HG03342 (cell line): Measurements from ENCODE around the gene FER.
"Not testable (repeated sequence)": the region's sequence is repeated elsewhere in the genome, so short reads cannot be mapped to it uniquely, and the experiment has no call there.

Source experiments
- ATAC-seq: cut with Tn5 transposase; IDR thresholded peaks from one replicate; pipeline ENCODE4 v1.9.1; 2021; ENCODE audit warnings: mild to moderate bottlenecking, moderate library complexity; ENCODE audit not compliant: unreplicated experiment

Gene FER

DNA sequence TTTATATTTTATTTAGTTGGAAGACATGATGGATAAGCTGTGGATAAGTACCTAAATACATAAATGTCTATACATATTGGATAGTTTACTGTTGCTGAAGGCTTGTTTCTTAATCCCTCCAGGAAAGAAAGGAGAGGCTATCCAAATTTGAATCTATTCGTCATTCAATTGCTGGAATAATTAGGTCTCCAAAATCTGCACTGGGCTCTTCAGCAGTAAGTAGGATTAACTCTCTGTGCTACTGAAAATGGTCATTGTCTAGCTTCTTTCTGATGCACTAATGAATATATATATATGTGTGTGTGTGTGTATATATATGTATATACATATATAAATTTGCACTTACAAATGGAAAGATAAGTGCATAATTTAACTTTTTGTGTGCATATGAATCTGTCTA, 198.3 kb downstream of the FER start:
- ATAC-seq: no peak

DNA sequence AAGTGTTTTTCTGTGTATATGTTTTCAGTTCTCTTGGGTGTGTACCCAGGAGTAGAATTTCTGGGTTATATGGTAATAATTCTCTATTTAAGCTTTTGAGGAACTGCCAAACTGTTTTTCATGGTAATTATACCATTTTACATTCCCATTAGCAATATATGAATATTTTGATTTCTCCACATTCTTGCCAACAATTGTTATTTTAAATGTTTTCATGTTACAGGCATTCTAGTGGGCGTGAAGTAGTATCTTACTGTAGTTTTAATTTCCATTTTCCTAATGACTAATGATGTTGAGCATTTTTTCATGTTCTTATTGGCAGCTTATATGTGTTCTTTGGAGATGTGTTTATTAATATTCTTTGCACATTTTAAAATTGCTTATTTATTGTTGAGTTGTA, 199.5 kb downstream of the FER start:
- ATAC-seq: no peak

DNA sequence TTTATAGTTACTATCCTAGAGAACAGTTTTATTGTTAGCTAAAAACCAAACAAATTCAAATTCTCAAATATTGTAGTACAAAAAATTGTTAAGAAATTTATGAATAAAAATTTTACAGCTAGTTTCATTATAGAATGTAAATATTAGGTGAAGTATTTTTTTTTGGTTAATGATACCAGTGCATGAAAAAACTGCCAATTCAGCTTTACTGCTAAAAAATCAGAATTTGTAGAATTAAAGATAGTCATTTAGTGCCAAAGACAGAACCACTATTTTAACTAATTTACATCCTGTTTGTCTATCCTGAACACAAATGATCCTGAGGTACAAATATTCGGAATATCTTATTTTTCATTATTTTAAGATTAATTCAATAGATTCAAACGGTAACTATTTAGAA, 202.6 kb downstream of the FER start:
- ATAC-seq: no peak

DNA sequence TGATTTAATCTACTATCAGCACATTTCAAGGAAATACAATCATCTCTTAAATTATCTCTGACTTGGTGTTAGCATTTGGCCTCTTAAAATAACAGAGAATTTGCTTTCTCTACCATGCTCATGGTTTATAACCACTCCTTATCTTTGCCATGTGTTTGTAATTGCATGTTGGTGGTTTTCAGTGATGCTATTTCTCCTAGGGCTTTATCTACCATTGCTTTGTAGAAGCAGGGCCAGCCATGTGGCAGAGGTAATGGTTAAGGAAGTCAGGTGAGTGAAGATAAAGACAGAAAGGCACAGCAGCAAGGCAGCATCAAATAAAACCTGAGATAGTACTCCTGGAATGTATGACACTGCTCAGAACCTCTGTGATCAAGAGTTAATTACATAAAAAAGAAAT, 206.2 kb downstream of the FER start:
- ATAC-seq: no peak

DNA sequence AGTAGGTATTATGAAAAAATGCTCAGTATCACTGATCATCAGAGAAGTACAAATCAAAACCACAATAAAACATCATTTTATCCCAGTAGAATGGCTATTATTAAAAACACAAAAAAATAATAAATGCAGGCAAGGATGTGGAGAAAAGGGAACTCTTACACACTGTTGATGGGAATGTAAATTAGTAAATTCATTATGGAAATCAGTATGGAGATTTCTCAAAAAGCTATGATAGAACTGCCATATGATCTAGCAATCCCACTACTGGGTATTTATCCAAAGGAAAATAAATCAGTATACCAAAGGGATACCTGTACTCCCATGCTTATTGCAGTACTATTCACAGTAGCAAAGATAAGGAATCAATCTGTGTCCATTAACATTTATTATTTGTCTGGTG, 209.6 kb downstream of the FER start:
- no peak for ATAC-seq

DNA sequence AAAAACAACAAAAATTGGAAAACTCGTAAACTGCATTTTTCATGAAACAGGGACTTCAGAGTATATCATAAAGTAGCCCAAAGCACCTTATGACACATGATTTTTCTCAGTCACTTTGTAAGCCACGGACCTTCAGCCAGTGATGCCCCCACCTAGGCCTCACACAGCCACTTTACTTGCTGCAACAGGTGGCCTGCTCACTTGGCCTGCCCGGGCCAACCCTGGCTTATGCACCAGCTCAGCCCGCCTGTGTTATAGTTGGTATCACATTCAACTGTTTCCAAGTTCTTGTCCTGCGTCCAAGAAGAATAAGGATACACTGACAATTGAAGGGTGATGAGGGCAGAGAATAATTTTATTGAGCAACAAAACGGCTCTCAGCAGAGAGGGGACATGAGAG, 219.2 kb downstream of the FER start:
- ATAC-seq: no peak

DNA sequence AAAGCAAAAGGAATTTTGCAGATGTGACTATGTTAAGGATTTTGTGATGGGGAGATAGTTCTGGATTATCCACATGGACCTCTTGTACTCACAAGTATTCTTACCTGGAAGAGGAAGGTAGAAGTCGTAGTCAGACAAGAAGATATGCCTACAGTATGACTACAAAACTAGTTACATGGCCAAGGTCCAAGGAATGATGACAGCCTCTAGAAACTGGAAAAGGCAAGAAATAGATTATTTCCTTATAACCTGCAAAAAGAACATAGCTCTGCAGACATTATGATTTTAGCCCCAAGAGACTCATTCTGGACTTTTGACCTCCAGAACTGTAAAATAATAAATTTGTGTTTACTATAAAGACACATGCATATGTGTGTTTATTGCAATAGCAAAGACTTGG, 226.9 kb downstream of the FER start:
- no peak for ATAC-seq

DNA sequence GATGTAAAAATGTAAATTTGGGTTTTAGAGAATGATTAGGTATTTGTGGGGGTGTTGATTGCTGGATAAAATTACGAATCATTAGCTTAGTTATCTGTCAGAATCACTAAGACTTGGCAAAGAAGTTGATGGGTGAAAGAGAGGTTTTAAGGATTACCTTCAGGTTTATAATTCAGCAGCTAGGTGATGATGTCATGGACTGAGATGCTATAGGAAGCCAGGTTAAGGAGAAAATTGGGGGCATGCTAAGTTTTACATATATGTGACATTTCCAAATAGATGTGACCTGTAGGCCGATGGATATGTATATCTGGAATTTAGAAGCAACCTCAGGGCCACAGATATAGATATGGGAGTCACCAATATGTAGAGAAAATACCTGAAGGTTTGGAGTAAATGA, 228.0 kb downstream of the FER start:
- no peak for ATAC-seq

DNA sequence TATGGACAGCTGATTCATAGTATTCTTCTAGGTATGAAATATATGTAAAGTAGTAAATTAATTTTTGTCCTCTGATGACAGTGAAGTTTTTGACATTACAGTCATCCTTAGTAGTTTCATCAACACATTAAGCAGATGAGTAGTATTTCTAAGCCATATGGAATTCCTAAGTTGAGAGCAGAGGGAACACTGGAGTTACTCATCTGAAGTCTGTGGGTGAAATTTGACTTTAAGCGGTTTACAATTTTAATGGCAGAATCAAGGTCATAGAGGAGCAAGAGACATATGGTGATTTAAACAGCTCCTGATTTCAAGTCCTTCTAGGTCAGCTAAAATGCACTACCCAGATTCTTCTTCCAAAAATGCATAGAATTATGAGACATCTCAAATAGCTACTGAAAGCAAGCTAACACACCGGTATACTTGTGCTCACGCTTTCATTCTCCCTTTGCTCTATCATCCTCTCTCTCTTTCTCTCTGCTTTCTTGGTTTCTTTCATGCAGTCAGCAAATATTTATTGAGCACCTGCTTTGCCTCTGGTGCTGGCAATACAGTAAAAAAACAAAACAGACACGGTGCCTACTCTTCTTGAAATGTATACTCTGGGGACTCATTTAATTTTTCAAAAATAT, 235.9 kb downstream of the FER start:
- no peak for ATAC-seq

DNA sequence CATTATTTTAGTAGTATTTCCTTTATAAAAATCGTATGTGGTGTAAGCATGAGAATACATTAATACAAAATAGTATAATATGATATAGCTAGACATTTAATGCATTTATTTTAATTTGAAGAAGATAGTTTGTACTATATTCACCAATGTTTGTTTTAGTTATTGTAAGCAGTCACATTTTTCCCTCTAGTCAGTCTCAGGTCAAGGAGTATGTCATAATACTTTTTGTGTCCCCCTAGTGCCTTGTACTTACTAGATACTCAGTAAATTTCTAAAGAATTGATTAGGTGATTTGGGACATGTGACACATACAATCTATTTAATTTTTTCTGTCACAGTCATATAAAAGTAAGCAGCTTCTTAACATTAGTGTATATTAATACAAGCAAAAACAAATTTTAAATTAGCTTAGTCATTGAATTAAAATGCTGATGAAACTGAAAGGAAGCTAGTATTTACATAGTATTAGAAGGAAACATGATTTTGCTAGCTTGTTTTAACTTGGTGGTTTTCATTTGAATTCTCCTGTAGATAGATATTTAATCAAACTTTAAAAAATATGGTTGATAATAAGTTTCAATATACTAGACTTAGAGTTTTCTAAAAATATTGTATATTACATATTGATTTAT, 242.2 kb downstream of the FER start:
- ATAC-seq: no peak

DNA sequence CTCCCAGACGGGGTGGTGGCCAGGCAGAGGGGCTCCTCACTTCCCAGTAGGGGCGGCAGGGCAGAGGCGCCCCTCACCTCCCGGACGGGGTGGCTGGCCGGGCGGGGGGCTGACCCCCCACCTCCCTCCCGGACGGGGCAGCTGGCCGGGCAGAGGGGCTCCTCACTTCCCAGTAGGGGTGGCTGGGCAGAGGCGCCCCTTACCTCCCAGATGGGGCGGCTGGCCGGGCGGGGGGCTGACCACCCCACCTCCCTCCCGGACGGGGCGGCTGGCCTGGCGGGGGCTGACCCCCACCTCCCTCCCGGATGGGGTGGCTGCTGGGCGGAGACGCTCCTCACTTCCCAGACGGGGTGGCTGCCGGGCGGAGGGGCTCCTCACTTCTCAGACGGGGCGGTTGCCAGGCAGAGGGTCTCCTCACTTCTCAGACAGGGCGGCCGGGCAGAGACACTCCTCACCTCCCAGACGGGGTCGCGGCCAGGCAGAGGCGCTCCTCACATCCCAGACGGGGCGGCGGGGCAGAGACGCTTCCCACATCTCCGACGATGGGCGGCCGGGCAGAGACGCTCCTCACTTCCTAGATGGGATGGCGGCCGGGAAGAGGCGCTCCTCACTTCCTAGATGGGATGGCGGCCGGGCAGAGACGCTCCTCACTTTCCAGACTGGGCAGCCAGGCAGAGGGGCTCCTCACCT, 244.8 kb downstream of the FER start:
- ATAC-seq: not testable (repeated sequence)

DNA sequence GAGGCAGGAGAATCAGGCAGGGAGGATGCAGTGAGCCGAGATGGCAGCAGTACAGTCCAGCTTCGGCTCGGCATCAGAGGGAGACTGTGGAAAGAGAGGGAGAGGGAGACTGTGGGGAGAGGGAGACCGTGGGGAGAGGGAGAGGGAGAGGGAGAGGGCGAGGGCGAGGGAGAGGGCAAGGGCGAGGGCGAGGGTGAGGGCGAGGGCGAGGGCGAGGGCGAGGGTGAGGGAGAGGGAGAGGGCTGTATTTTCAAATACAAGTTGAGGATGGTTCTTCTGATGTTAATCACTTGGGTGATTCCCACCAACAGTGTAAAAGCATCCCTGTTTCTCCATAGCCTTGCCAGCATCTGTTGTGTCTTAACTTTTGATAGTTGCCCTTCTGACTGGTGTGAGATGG, 245.7 kb downstream of the FER start:
- not testable (repeated sequence) for ATAC-seq

DNA sequence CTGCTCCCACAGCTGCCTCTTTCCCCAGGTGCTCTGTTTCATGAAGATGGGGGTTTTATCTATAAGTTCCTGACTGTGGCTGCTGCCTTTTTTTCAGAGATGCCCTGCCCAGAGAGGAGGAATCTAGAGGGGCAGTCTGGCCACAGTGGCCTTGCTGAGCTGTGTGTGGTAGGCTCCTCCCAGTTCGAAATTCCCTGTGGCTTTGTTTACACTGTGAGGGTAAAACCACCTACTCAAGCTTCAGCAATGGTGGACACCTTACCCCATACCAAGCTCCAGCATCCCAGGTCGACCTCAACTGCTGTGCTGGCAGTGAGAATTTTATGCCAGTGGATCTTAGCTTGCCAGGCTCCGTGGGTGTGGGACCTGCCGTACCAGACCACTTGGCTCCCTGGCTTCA, 250.0 kb downstream of the FER start:
- ATAC-seq: no peak

DNA sequence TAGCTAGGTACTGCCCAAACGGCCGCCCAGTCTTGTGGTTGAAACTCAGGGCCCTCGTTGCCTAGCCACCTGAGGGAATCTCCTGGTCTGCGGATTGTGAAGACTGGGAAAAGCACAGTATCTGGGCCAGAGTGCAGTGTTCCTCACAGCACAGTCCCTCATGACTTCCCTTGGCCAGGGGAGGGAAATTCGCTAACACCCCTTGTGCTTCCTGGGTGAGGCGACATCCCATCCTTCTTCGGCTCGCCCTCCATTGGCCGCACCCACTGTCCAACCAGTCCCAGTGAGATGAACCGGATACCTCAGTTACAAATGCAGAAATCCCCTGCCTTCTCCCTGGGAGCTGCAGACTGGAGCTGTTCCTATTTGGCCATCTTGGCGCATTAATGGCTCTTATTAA, 250.5 kb downstream of the FER start:
- no peak for ATAC-seq

DNA sequence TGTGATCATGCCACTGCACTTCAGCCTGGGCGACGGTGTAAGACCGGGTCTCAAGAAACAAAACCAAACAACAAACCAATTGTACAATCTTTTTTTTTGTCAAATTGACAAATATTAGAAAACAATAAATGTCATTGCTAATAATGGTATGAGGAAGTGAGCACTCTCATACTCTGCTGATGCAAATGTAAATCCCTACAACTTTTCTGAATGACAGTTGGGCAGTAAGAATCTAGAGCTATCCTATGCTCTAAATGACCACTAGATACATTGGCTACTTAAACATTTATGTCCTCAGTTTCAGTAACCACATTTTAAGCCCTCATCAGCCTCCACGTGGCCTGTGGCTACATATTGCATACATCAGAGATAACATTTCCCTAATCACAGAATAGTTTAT, 256.2 kb downstream of the FER start:
- peak; percentile 72 for ATAC-seq

DNA sequence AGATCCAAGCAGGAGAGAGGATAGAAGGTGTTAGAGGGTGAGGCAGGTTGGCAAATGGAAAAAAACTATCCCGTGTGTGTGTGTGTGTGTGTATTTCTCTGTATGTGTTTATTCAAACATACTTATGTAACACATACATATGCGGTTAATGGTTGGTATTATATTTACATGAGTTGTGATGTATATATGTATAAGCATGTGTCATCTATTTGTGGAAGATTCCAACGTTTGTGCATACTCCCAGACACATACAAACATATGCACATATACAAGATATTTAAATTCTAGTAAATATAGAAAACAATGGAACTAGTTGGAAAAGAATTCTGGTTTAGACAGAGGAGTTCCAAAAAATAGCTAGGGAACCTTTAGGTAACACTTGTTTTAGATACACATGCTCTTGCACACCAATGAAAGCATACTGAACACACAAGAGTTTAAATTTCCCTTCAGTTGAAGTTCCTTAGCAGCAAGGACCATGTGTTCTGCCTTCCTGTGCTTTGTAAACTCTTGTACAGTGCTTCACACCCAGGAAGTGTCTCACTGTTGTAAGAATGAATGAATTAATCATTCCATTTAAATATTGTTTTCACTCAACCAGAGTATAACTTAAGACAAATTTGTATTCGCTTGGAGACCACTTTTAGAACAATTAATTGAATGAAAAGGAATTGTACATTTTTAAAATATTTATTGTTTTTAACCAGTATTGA, 257.8 kb downstream of the FER start:
- no peak for ATAC-seq

DNA sequence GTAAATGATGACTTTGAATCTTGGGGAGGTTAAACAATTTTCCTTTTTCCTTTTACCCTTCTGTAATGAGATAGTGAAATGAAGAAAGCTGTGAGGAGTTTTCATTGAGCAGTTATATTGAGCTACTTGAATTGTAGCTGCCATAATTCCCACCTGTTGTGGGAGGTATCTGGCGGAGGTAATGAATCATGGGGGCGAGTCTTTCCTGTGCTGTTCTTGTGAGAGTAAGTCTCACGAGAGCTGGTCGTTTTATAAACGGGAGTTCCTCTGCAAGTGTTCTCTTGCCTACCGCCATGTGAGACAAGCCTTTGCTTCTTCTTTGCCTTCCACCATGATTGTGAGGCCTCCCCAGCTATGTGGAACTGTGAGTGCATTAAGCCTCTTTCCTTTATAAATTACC, 258.4 kb downstream of the FER start:
- no peak for ATAC-seq

DNA sequence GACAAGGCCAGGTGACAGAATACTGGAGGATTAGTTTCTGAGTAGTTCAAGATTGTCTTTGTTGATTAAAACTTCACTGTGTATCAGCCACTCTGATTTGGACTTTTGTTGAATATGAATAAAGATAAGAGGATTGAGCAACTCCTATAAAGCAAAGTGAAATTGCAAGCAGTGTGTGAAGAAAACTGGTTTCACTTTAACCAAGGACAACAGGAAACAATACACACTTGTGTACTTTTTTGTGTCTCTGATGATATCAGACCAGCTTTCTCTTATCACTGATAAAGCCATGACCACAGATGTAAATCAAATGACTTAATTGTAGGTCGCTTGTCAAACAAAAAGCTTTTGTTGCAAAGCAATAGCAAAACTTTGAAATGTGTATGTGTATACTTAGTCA, 268.6 kb downstream of the FER start:
- ATAC-seq: no peak

DNA sequence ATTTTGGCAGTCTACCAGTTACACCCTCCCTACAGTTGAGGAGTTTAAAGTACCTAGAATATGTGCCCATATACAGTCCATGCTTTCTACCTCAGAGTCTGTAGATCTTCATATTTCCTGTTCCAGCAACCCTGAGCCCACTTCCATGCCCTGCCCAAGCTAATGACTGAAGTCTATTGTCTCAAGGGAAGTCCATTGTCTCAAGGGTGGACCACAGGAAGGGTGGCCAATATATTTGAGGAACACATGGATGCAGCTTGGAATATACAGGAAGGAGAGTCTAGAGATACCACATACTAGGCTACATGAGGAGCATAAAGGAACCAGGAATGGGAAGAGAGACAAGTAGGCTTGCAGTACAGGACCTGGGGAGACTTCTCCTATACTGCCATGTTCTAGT, 274.4 kb downstream of the FER start:
- ATAC-seq: no peak

DNA sequence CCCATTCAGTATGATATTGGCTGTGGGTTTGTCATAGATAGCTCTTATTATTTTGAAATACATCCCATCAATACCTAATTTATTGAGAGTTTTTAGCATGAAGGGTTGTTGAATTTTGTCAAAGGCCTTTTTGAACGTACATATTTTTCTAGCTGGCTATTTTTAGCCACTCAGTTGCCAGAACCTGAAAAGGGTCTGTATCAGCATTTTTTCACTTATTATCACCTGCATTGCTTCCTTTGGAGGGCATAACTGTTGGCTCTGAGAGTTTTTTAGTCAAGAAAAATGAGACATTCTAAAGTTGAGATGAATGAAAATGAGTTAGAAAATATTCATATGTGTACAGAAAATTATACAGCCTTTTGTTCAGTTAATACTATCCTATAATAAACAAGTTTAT, 278.0 kb downstream of the FER start:
- not testable (repeated sequence) for ATAC-seq

DNA sequence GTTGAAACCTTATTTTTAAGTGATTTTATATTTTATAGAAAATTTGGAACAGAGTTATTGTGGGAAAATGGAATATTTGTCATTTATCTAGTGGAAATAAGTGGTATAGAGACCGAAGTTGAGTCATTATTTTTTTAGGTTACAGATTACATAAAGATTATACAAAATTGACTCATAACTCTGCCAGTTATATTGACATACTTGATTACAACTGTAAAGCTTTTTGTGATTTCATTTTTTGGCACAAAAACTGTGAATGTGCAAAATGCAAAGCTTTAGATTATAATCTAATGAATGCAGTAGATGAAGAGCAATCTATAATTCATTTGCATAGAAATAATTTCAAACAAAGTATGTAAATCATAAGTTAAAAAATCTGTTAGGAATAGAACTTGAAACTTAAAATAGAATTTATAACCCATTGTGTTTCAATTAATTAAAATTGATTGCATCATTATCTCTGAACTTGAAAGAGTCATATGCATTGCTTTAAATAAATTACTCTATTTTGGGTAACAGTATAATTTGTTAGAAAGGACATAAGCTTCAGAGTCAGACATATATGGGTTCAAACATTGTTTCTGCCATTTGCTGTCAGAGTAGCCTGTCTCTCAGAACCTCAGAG, 280.4 kb downstream of the FER start:
- no peak for ATAC-seq
